PC-9 (cell line): ENCODE data around the gene RPGRIP1L. TPM values are rescaled to one million over a fixed set of nuclear protein-coding genes. Genes with fewer than 3 reads are reported as not detected.
"Not testable (repeated sequence)": the region's sequence is repeated elsewhere in the genome, so short reads cannot be mapped to it uniquely, and the experiment has no call there.

ENCODE experiments used
- BruUV-seq: library from RNA; stranded (reverse); fragments of 400-500 nt; replicated peaks from 2 replicates; lab custom pipeline; 2021; lab: Mats Ljungman, UMichigan
- CTCF ChIA-PET: fragments of 300-600 bp; sonication (Branson Sonifier 250); formaldehyde crosslinking; loops from one replicate; lab custom pipeline; 2022; ENCODE audit warnings: antibody characterized with exemption; lab: Charles Lee
- POLR2A ChIA-PET: fragments of 300-600 bp; sonication (Branson Sonifier 250); formaldehyde crosslinking; loops from one replicate; lab custom pipeline; 2022; ENCODE audit warnings: antibody characterized with exemption; ENCODE audit not compliant: unreplicated experiment; lab: Charles Lee
- DNase-seq, 2 experiments: peaks; one replicate each; pipeline versions ENCODE4 v3.0.0 to v3.0.0-alpha.2; 2015 to 2022; ENCODE audit warnings: mixed read lengths in 1 of 2
- H2AFZ ChIP-seq: fragments of 200-600 bp; sonication (generic); 2 replicates; pipeline ENCODE4 v1.8.1; 2017; ENCODE audit warnings: antibody characterized with exemption
- H3F3A ChIP-seq: fragments of 200-600 bp; sonication (generic); 2 replicates; pipeline ENCODE4 v1.8.1; 2017; ENCODE audit warnings: antibody characterized with exemption, mild to moderate bottlenecking, low read depth; ENCODE audit not compliant: insufficient read depth
- H3K27ac ChIP-seq: fragments of 200-600 bp; sonication (generic); 2 replicates; pipeline ENCODE4 v1.6.1; 2016; ENCODE audit warnings: mixed run types
- H3K27me3 ChIP-seq: fragments of 200-600 bp; sonication (generic); 2 replicates; pipeline ENCODE4 v1.6.1; 2016; ENCODE audit warnings: low read depth, mixed run types; ENCODE audit not compliant: insufficient read depth
- H3K36me3 ChIP-seq: fragments of 200-600 bp; sonication (generic); 2 replicates; pipeline ENCODE4 v1.6.1; 2016; ENCODE audit warnings: low read depth, mixed run types
- H3K4me1 ChIP-seq: fragments of 200-600 bp; sonication (generic); replicated peaks from 2 replicates; pipeline ENCODE4 v1.6.1; 2016; ENCODE audit warnings: mixed run types; ENCODE audit not compliant: insufficient read depth
- H3K4me2 ChIP-seq: fragments of 200-600 bp; sonication (generic); 2 replicates; pipeline ENCODE4 v1.6.1; 2017; ENCODE audit warnings: mixed run types
- H3K4me3 ChIP-seq: fragments of 200-600 bp; sonication (generic); 2 replicates; pipeline ENCODE4 v1.6.1; 2016; ENCODE audit warnings: mixed run types
- H3K79me2 ChIP-seq: fragments of 200-600 bp; sonication (generic); 2 replicates; pipeline ENCODE4 v1.6.1; 2017; ENCODE audit warnings: low read depth, mixed run types
- H3K9me2 ChIP-seq: fragments of 200-600 bp; sonication (generic); 2 replicates; pipeline ENCODE4 v1.8.1; 2017; ENCODE audit warnings: mild to moderate bottlenecking; ENCODE audit not compliant: insufficient read depth
- H3K9me3 ChIP-seq: fragments of 200-600 bp; sonication (generic); 2 replicates; pipeline ENCODE4 v1.8.1; 2016; ENCODE audit warnings: low read depth; ENCODE audit not compliant: insufficient read depth
- H4K20me1 ChIP-seq: fragments of 200-600 bp; sonication (generic); 2 replicates; pipeline ENCODE4 v1.8.1; 2017; ENCODE audit not compliant: insufficient read depth
- CTCF ChIP-seq: fragments of 200-600 bp; sonication (generic); conservative IDR thresholded peaks from 2 replicates; pipeline ENCODE4 v1.6.1; 2017; ENCODE audit warnings: mixed run types, antibody characterized with exemption, mild to moderate bottlenecking, moderate library complexity
- EZH2 ChIP-seq: fragments of 200-600 bp; sonication (generic); IDR thresholded peaks from 2 replicates; pipeline ENCODE4 v1.8.0; 2017; ENCODE audit warnings: antibody characterized with exemption, low read depth
- intact Hi-C: fragments of 100-400 bp; cut with micrococcal nuclease; formaldehyde crosslinking; loops from one replicate; pipeline ENCODE4 v1.10.0; 2022; ENCODE audit not compliant: unreplicated experiment
- total RNA-seq: library from RNA; stranded (reverse); gene quantifications from 2 replicates; pipeline ENCODE4 v1.2.3, GENCODE V29; 2021

RPGRIP1L gene
- total RNA-seq, 1 experiment from 2014 or later, result 14.0 TPM

- H3K27ac ChIP-seq, result no peak overlapping the region
- no peak overlapping the region for H3K4me2 ChIP-seq
- CTCF ChIA-PET, result no interaction called here
- intact Hi-C loops, result no loop called here
- H4K20me1 ChIP-seq, result no peaks in the 10 kb centered on the region; the same call in none of the 2 replicates
- DNase-seq, result no peak
- no peaks in the 10 kb centered on the region for H3K36me3 ChIP-seq
- BruUV-seq, result no TSS peak
- H3K9me2 ChIP-seq, result no peaks in the 10 kb centered on the region
- no peaks in the 10 kb centered on the region for H3K9me3 ChIP-seq
- TF ChIP-seq CTCF (no peak), EZH2 (no peak)
- H2AFZ ChIP-seq, result no peak overlapping the region
- peaks cover 72% of the 10 kb centered on the region for H3K79me2 ChIP-seq
- H3K4me3 ChIP-seq, result no peak overlapping the region
- H3F3A ChIP-seq, result no peaks in the 10 kb centered on the region
- POLR2A ChIA-PET, result no interaction called here
- H3K4me1 ChIP-seq, result peaks cover 14% of the 10 kb centered on the region
- no peaks in the 10 kb centered on the region for H3K27me3 ChIP-seq
Measured at GRCh38 chr16:53708490-53708889, 4.8 kb upstream of the RPGRIP1L start.

GRCh38 chr16:53707671-53708070 lies 4.0 kb upstream of the RPGRIP1L start:
- H3K36me3 ChIP-seq, result no peaks in the 10 kb centered on the region
- intact Hi-C loops, result no loop called here
- ChIA-PET CTCF (no interaction called here), POLR2A (no interaction called here)
- no peaks in the 10 kb centered on the region; the same call in none of the 2 replicates for H4K20me1 ChIP-seq
- H3F3A ChIP-seq, result no peaks in the 10 kb centered on the region
- peaks cover 78% of the 10 kb centered on the region for H3K79me2 ChIP-seq
- H3K9me3 ChIP-seq, result no peaks in the 10 kb centered on the region
- no peaks in the 10 kb centered on the region for H3K27me3 ChIP-seq
- TF ChIP-seq CTCF (no peak), EZH2 (no peak)
- no peak overlapping the region for H3K4me3 ChIP-seq
- no peak overlapping the region for H3K4me2 ChIP-seq
- BruUV-seq, result no TSS peak
- no peak overlapping the region for H3K27ac ChIP-seq
- no peak overlapping the region for H2AFZ ChIP-seq
- H3K4me1 ChIP-seq, result peaks cover 14% of the 10 kb centered on the region
- no peak for DNase-seq
- no peaks in the 10 kb centered on the region for H3K9me2 ChIP-seq

GRCh38 chr16:53704445-53704813 lies 770 bp upstream of the RPGRIP1L start:
- ChIA-PET POLR2A (interaction anchor here (0.6 kb wide), 2 partner anchors 44 to 75 kb away, joined by 7 read pairs; no protein-coding TSS in a partner anchor), CTCF (interaction anchor here (0.5 kb wide), 1 partner anchor 564 kb away, joined by 3 read pairs; no protein-coding TSS in a partner anchor)
- H4K20me1 ChIP-seq, result no peaks in the 10 kb centered on the region; the same call in 1 of the 2 replicates
- H3F3A ChIP-seq, result no peaks in the 10 kb centered on the region
- no peaks in the 10 kb centered on the region for H3K27me3 ChIP-seq
- H3K79me2 ChIP-seq, result peaks cover 67% of the 10 kb centered on the region
- H3K4me1 ChIP-seq, result peaks cover 14% of the 10 kb centered on the region
- peak overlapping the region; percentile 99 for H3K4me2 ChIP-seq
- no peaks in the 10 kb centered on the region for H3K36me3 ChIP-seq
- H3K27ac ChIP-seq, result no peak overlapping the region
- intact Hi-C loops, result no loop called here
- H3K4me3 ChIP-seq, result peak overlapping the region; percentile 97
- TSS peak; percentile 54 for BruUV-seq
- no peaks in the 10 kb centered on the region for H3K9me3 ChIP-seq
- no peaks in the 10 kb centered on the region for H3K9me2 ChIP-seq
- TF ChIP-seq EZH2, result no peak
- no peak for DNase-seq
- H2AFZ ChIP-seq, result peak overlapping the region; percentile 86

GRCh38 chr16:53698271-53698670 lies 5.4 kb downstream of the RPGRIP1L start:
- H3K36me3 ChIP-seq, DNase-seq, H3K4me3 ChIP-seq, H4K20me1 ChIP-seq, intact Hi-C loops, H3K4me2 ChIP-seq, BruUV-seq, CTCF ChIA-PET, H3K27me3 ChIP-seq, H3K9me3 ChIP-seq, H3F3A ChIP-seq, POLR2A ChIA-PET, H3K9me2 ChIP-seq, H3K4me1 ChIP-seq, H3K27ac ChIP-seq, H2AFZ ChIP-seq: not testable (repeated sequence)
- H3K79me2 ChIP-seq, result peaks cover 13% of the 10 kb centered on the region
